Breast epithelium (tissue), 3 donors: ENCODE results near the gene CDHR2.

Experiments
- POLR2AphosphoS5 ChIP-seq, 3 donors: sonication (generic); formaldehyde crosslinking; IDR thresholded peaks; one replicate each; pipeline ENCODE4 v1.6.1; 2017; ENCODE audit warnings: antibody characterized with exemption in 3 of 3
- TF ChIP-seq, protein P1 (sequence below), 3 donors: fragments of 450-650 bp; IDR thresholded peaks; one replicate each; pipeline ENCODE4 v1.5.1; 2016 to 2017; ENCODE audit warnings: antibody characterized with exemption in 3 of 3, mild to moderate bottlenecking in 3 of 3, moderate library complexity in 3 of 3

DNA sequence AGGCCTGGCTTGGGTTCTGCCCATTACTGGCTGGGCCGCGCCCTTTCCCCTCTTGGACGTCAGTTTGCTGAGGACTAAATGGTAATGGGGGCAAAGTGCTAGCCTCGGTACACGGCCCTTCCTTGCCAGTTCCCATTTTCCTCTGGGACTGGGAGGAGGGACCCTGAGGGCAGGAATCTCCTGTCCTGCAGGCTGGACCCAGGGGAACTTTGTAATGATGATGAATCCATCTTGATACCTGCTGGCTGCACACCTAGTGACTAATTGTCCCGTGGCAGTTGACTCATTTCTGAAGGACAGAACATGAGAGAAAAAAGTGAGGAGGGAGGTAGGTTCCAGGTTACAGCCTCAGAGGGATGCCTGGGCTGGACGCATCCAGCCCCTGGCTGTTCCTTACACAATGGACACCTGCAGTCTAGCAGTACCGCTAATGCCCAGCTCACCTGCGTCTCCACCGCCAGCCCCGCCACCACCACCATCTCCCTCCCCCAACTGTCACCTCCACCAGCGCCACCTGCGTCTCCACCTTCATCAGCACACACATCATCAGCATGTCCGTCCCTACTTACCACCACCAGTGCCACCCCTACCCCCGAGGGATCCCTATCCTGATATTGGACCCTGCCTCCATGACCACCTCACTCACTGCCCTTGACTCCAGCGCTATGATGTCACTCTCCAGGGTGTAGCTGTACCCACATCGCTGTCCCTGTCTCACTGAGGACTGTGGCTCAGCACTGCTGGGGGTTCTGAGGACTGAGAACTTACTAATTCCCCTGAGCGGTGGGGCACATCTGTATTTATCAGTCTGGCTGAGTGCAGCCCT lies 4.3 kb downstream of the CDHR2 start:
- TF ChIP-seq, protein P1, sequence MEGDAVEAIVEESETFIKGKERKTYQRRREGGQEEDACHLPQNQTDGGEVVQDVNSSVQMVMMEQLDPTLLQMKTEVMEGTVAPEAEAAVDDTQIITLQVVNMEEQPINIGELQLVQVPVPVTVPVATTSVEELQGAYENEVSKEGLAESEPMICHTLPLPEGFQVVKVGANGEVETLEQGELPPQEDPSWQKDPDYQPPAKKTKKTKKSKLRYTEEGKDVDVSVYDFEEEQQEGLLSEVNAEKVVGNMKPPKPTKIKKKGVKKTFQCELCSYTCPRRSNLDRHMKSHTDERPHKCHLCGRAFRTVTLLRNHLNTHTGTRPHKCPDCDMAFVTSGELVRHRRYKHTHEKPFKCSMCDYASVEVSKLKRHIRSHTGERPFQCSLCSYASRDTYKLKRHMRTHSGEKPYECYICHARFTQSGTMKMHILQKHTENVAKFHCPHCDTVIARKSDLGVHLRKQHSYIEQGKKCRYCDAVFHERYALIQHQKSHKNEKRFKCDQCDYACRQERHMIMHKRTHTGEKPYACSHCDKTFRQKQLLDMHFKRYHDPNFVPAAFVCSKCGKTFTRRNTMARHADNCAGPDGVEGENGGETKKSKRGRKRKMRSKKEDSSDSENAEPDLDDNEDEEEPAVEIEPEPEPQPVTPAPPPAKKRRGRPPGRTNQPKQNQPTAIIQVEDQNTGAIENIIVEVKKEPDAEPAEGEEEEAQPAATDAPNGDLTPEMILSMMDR (IDR thresholded peaks at IDR 0.05) = no peak
- TF ChIP-seq POLR2AphosphoS5 (IDR thresholded peaks at IDR 0.05) = no peak
